Ishikawa (cell line): ENCODE measurements around the gene RICTOR.

Source experiments
- CEBPB ChIP-seq: IDR thresholded peaks from 2 replicates; pipeline ENCODE4 v1.6.1; 2012
- CREB1 ChIP-seq: IDR thresholded peaks from 2 replicates; pipeline ENCODE4 v1.6.1; 2012; ENCODE audit warnings: low read depth
- EGR1 ChIP-seq: IDR thresholded peaks from 2 replicates; pipeline ENCODE4 v1.6.1; 2012
- EP300 ChIP-seq: IDR thresholded peaks from 2 replicates; pipeline ENCODE4 v1.6.1; 2012; ENCODE audit warnings: borderline replicate concordance
- FOXM1 ChIP-seq: IDR thresholded peaks from 2 replicates; pipeline ENCODE4 v1.6.1; 2012; ENCODE audit warnings: low read depth, borderline replicate concordance
- NFIC ChIP-seq: IDR thresholded peaks from 2 replicates; pipeline ENCODE4 v1.6.1; 2012
- RAD21 ChIP-seq: IDR thresholded peaks from 2 replicates; pipeline ENCODE4 v1.6.1; 2012; ENCODE audit warnings: low read depth
- TAF1 ChIP-seq: IDR thresholded peaks from 2 replicates; pipeline ENCODE4 v1.6.1; 2012; ENCODE audit warnings: low read depth, mild to moderate bottlenecking
- TCF12 ChIP-seq: IDR thresholded peaks from 2 replicates; pipeline ENCODE4 v1.6.1; 2012; ENCODE audit warnings: low read depth
- TEAD4 ChIP-seq: IDR thresholded peaks from 2 replicates; pipeline ENCODE4 v1.6.1; 2012
- YY1 ChIP-seq: IDR thresholded peaks from 2 replicates; pipeline ENCODE4 v1.6.1; 2012; ENCODE audit warnings: low read depth
- ZBTB7A ChIP-seq: IDR thresholded peaks from 2 replicates; pipeline ENCODE4 v1.6.1; 2012; ENCODE audit warnings: low read depth
- TF ChIP-seq, protein P1 (sequence below): IDR thresholded peaks from 2 replicates; pipeline ENCODE4 v1.6.1; 2012
- TF ChIP-seq, protein P2 (sequence below): IDR thresholded peaks from 2 replicates; pipeline ENCODE4 v1.6.1; 2012
- TF ChIP-seq, protein P3 (sequence below): IDR thresholded peaks from 2 replicates; pipeline ENCODE4 v1.6.1; 2012; ENCODE audit warnings: low read depth, mild to moderate bottlenecking

Gene RICTOR

GRCh38 chr5:38932854-38933408 is 141.3 kb downstream of the RICTOR start:
- no peak for TF ChIP-seq EP300
- TF ChIP-seq TEAD4, result no peak
- TF ChIP-seq ZBTB7A, result no peak
- TF ChIP-seq, protein P1, sequence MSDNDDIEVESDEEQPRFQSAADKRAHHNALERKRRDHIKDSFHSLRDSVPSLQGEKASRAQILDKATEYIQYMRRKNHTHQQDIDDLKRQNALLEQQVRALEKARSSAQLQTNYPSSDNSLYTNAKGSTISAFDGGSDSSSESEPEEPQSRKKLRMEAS, result no peak
- TF ChIP-seq CREB1, result no peak
- TF ChIP-seq TAF1, result no peak
- TF ChIP-seq, protein P2, sequence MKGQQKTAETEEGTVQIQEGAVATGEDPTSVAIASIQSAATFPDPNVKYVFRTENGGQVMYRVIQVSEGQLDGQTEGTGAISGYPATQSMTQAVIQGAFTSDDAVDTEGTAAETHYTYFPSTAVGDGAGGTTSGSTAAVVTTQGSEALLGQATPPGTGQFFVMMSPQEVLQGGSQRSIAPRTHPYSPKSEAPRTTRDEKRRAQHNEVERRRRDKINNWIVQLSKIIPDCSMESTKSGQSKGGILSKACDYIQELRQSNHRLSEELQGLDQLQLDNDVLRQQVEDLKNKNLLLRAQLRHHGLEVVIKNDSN, result no peak
- TF ChIP-seq RAD21, result no peak
- TF ChIP-seq NFIC, result no peak
- TF ChIP-seq, protein P3, sequence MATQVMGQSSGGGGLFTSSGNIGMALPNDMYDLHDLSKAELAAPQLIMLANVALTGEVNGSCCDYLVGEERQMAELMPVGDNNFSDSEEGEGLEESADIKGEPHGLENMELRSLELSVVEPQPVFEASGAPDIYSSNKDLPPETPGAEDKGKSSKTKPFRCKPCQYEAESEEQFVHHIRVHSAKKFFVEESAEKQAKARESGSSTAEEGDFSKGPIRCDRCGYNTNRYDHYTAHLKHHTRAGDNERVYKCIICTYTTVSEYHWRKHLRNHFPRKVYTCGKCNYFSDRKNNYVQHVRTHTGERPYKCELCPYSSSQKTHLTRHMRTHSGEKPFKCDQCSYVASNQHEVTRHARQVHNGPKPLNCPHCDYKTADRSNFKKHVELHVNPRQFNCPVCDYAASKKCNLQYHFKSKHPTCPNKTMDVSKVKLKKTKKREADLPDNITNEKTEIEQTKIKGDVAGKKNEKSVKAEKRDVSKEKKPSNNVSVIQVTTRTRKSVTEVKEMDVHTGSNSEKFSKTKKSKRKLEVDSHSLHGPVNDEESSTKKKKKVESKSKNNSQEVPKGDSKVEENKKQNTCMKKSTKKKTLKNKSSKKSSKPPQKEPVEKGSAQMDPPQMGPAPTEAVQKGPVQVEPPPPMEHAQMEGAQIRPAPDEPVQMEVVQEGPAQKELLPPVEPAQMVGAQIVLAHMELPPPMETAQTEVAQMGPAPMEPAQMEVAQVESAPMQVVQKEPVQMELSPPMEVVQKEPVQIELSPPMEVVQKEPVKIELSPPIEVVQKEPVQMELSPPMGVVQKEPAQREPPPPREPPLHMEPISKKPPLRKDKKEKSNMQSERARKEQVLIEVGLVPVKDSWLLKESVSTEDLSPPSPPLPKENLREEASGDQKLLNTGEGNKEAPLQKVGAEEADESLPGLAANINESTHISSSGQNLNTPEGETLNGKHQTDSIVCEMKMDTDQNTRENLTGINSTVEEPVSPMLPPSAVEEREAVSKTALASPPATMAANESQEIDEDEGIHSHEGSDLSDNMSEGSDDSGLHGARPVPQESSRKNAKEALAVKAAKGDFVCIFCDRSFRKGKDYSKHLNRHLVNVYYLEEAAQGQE, result no peak
- TF ChIP-seq TCF12, result no peak
- no peak for TF ChIP-seq CEBPB
- no peak for TF ChIP-seq YY1
- TF ChIP-seq EGR1, result no peak
- TF ChIP-seq FOXM1, result no peak

- no peak for TF ChIP-seq NFIC
- no peak for TF ChIP-seq RAD21
- TF ChIP-seq TAF1, result no peak
- no peak for TF ChIP-seq CREB1
- TF ChIP-seq ZBTB7A, result no peak
- TF ChIP-seq, protein P1, result no peak
- no peak for TF ChIP-seq YY1
- no peak for TF ChIP-seq CEBPB
- TF ChIP-seq EGR1, result no peak
- TF ChIP-seq FOXM1, result no peak
- TF ChIP-seq EP300, result no peak
- TF ChIP-seq, protein P3, result no peak
Observed at GRCh38 chr5:38931731-38932130, 142.5 kb downstream of the RICTOR start.

GRCh38 chr5:38929838-38930237 is 144.4 kb downstream of the RICTOR start:
- no peak for TF ChIP-seq TCF12
- TF ChIP-seq, protein P3, result no peak
- TF ChIP-seq CEBPB, result no peak
- no peak for TF ChIP-seq EP300
- no peak for TF ChIP-seq CREB1
- no peak for TF ChIP-seq NFIC
- TF ChIP-seq, protein P1, result no peak
- no peak for TF ChIP-seq YY1
- TF ChIP-seq TEAD4, result no peak
- TF ChIP-seq FOXM1, result no peak
- TF ChIP-seq, protein P2, result no peak
- no peak for TF ChIP-seq EGR1

DNA sequence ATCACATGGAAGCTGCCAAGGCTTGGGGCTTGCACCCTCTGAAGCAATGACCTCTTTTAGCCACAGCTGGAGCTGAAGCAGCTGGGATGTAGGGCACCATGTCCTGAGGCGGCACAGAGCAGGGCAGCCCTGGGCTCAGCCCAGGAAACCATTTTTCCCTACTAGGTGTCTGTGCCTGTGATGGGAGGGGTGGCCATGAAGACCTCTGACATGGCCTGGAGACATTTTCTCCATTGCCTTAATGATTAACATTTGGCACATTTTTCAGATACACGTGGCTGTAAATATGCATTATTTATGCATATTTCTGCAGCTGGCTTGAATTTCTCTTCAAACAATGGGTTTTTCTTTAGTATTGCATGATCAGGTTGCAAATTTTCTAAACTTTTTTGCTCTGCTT is 146.7 kb downstream of the RICTOR start:
- no peak for TF ChIP-seq TEAD4
- TF ChIP-seq, protein P3, result no peak
